OCI-M1 (cell line): ENCODE measurements around the gene C15orf62.

Experiments used
- DNase-seq: peaks from one replicate; lab custom pipeline; 2025; lab: John Stamatoyannopoulos, UW

Gene C15orf62, protein sequence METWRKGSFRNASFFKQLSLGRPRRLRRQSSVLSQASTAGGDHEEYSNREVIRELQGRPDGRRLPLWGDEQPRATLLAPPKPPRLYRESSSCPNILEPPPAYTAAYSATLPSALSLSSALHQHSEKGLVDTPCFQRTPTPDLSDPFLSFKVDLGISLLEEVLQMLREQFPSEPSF

DNA sequence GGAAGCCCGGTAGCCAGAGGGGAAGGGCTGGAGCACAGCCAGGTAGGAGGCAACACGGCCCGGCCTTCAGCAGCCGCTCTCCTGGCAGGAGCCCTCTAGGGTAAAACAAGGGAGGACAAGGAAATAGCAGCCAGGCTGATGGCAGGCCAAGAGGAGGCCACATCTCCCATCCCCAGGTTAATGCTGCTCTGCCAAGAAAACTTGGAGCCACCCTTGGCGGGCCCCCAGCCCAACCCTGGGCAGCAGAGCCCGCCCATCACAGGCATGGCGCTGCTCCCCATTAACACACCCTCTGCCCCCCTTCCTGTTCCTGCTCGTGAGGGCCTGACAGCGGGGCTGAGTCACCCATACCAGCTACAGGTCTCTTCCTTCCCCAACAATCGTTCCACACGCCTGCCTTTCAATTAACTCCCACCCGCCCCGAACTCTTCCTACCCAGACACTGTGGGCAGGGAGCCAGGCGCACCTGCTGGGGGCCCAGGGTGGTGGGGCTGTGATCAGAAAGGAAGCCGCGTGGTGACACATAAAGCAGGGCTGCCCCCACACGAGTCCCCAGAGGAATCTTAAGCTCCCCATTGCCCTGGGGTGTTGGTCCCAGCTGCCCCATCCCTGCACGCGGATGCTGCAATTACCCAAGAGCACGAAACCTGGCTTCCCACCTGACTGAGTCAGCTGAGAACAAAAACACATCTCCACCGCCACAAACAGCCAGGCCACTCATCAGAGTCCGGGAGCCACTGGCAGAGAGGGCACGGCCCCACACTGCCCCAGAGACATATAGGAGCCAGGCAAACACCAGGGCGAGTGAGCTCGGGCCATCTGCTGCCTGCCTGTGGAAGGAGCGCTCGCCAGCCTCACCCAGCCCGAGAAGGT is at the start of gene C15orf62:
C15orf62 (plus strand) TSS at position 707 of the 873 bp plus-strand sequence. CDS start 516 bp downstream, outside the sequence.
- DNase-seq = no peak

DNA sequence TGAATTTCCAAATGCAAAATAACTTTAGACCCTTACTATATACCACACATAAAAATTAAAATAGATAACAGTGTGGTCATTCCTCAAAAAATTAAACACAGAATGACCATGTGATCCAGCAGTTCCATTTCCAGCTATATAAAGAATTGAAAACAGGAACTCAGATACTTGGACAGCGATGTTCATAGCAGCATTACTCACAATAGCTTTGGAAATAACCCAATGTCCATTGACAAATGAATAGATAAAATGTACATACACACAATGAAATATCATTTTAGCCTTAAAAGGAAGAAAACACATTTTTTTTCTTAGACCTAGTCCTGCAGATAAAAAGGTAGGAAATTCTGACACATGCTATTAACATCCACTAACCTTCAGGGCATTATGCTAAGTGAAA is 48.1 kb upstream of the C15orf62 start:
- DNase-seq = no peak

DNA sequence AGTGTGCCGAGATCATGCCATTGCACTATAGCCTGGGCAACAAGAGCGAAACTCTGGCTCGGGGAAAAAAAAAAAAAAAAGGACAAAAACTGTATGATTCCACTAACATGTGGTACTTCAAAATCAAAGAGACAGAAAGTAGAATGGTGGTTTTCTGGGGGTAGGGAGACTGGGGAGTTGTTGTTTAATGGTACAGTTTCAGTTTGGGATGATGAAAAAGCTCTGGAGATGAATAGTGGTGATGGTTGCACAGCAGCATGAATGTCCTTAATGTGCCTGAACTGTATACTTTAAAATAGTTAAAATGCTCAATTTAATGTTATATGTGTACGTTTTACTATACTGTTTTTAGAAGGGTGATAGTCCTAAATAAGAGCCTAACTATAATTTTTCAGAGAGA is 47.4 kb upstream of the C15orf62 start:
- no peak for DNase-seq

DNA sequence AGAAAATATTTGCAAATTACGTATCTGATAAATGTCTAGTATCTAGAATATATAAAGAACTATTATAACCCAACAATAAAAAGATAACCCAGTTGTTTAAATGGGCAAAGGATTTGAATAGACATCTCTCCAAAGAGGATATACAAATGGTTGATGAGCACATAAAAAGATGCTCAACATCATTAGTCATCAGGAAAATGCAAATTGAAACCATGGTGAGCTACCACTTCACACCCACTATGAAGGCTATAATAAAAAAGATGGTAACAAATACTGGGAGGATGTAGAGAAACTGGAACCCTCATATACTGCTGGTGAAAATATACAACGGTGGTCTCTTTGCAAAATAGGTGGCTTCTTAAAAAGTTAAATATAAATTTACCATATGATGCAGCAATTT is 46.8 kb upstream of the C15orf62 start:
- no peak for DNase-seq

DNA sequence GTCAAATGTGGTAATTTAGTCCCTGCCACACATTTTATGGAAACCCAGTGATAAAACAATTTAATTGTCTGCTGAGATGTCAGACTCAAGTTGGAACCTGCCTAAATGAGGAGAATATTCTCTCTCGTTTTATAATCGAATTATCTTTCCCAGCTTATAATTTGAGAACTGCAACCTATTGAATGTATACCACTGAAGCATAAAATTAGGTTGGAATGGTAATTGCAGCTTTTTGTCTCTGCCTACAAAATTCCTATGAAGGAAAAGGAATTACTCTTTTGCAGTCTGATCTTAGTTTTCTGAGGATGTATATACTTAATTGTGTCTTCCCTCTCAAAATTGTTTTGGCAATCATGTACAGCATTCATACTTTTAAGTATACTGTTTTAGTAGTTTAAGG is 45.9 kb upstream of the C15orf62 start:
- DNase-seq = no peak

DNA sequence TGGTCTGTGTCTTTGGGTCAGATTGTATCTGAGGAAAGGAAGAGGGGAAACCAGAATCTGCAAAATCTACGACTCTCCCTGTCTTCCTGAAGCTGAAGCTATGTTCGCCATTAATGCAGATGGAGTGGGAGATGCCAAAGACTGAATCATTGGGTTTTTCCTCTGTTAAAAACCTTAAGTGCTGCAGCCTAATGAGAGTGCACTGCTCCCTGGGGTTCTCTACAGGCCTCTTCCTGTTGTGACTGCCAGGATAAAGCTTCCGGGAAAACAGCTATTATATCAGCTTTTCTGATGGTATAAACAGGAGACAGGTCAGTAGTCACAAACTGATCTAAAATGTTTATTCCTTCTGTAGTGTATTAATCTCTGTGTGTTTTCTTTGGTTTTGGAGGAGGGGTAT is 38.7 kb upstream of the C15orf62 start:
- DNase-seq = no peak

DNA sequence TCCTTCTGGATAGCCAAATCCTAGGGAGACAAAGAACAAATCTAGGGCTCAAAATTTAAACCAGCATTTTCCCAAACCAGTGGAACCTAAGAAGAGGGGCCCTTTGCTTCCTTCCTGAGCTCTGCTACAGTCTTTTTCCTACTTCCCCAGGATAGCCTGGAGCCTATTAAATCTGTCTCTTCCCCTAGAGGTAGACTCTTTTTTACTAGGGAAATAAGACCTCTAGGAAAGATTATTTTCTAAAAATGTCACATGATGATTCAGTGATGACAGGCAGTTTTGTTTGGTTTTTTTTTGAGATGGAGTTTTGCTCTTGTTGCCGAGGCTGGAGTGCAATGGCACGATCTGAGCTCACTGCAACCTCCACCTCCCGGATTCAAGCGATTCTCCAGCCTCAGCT is 33.2 kb upstream of the C15orf62 start:
- no peak for DNase-seq

DNA sequence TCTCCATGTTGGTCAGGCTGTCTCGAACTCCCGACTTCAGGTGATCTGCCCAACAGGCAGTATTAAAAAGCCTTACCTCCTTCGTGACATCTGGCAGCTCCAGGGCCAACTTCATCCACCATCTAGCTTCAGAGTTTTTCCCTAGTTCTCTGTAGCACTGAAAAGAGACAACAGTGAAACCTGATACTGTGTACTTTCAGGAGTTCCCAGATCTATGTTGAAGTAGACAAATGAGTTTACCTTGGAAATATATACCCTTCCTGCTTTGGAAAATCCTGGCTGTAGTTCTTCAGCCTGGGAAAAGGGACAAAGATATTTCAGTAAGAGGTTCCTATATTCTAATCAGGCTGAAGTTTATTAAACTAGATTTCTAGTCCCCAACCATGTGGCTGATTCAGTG is 32.7 kb upstream of the C15orf62 start:
- no peak for DNase-seq

DNA sequence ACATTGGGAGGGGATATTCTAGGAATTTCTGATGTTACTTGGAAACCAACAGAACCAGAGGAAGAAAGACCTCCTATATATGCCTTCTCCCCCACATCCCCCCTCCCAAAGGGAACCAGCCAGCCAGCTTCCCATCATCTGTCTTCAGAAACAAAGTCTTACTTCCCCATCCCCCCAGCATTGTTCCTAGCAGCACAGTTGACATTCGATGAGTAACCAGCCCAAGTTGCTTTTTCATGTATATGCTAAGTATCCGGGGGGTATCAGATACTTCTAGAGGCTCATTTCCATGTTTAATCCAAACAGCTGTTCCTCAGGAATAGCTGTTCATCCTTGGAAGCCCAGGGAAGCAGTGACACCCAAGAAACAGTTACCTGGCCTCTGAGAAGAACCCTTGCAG is 30.7 kb upstream of the C15orf62 start:
- no peak for DNase-seq

DNA sequence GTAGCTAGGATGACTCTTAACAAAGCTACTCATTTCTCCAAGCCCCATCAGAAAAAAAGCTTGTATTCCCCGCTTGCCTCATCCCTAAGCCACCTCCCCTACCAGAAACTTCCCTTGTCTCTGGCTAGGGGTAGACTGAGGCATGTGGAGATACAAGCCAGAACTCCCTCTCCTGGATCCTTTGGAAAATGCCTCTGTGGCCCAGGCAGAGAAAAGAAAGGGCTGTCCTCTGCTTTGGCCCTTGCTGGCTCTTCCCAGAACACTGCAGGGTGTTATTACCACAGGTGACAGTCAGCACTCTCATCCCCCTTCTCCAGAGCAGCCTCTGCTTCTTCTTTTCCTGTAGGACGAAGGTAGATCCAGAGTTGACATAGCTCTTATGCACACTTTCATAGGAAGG is 29.9 kb upstream of the C15orf62 start:
- no peak for DNase-seq

DNA sequence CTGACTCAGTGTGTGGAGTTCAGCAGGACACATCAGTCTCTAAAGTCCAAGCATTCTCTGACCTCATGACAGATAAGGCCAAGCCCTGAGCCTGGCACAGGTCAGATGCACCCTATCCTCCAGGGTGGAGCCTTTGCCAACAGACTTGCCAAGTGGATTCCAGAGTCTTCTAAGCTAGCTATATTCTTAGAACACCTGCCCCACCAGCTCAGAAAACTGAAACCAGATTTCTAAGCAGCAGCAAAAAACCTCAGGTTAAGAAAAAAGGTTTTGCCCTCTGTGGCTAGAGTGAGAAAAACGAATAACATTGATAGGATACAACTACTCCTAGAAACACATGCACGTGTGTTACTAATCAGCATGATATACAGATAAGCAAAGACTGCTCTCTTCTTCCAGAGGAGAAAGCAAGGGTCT is 26.3 kb upstream of the C15orf62 start:
- DNase-seq = peak; percentile 20

DNA sequence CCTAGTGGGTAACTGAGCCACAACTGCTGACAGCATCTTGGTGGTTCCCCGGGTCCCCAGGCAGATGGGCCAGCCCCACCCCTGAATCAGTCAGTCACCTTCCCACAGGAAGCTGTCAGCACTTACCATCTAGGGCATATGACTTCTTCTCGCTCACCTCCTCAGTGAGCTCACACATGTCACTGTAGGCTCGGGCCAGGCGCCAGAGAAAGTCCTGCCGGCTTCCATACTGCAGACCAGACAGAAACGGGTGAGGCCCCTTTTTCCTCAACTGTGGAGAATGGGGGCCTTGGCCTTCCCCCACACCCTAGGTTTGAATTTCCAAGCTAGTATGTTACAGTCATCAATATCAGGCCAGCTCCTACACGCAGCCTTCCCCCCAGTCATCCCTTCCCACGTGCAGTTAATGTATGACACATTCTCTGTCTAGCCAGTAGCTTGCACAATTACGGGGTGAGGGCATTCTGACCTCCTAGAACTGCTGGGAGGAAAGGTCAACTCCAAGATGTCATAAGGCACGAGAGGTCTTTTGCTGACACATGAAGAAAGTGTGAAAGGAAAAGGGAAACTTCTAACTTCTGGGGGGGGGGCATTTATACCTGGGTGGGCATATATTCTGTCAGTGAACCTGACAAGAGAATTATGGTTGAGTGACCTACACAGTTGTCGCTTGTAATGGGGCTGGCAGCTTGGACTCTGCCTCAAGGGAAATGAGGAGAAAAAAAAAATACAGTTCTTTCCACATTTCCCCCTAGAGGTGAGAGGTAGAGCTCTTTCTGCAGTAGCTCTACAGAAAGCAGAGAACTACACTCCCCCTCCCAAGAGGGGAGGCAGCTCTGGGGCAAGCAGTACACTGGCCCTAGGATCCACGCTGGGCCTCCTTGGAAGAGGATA is 25.6 kb upstream of the C15orf62 start:
- peak; percentile 63 for DNase-seq

DNA sequence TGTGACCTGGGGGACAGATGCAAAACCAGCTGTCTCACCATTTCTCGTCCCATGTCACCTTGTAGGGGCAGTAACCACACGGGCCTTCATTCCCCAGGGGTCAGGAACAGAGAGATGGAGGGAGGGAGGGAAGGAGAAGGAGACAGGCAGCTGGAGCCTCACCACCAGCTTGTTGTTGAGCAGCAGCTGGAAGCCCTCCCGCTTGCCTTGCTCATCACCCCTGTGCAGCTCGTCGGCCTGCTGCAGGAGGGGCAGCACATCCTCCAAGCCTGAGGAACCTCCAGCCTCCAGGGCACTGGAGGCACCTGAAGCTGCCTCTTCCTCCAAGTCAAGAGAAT is 25.0 kb upstream of the C15orf62 start:
- no peak for DNase-seq

DNA sequence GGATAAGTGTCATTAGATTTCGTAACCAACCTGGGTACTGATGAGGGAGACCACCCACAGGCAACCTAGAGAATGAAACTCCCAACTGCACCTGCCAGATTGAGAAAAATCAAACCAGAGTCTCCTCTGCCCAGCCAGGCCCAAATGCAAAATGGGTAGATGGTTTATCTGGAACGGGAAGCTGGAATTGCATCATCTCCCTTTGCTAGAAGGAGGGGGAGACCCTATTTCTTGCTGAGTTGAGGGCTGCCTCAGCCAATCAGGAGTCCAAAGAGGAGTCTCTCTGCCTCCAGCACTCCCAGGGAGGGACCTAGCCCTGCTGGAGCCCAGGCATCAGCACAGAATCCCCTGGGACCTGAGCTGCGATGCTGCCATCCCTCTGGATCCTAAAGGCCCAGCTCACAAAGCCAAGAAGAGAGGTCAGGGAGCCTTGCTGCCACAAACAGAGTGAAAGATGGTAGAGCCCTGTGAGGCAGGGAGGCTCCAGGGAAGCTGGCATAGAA is 22.8 kb upstream of the C15orf62 start:
- DNase-seq = peak; percentile 90

DNA sequence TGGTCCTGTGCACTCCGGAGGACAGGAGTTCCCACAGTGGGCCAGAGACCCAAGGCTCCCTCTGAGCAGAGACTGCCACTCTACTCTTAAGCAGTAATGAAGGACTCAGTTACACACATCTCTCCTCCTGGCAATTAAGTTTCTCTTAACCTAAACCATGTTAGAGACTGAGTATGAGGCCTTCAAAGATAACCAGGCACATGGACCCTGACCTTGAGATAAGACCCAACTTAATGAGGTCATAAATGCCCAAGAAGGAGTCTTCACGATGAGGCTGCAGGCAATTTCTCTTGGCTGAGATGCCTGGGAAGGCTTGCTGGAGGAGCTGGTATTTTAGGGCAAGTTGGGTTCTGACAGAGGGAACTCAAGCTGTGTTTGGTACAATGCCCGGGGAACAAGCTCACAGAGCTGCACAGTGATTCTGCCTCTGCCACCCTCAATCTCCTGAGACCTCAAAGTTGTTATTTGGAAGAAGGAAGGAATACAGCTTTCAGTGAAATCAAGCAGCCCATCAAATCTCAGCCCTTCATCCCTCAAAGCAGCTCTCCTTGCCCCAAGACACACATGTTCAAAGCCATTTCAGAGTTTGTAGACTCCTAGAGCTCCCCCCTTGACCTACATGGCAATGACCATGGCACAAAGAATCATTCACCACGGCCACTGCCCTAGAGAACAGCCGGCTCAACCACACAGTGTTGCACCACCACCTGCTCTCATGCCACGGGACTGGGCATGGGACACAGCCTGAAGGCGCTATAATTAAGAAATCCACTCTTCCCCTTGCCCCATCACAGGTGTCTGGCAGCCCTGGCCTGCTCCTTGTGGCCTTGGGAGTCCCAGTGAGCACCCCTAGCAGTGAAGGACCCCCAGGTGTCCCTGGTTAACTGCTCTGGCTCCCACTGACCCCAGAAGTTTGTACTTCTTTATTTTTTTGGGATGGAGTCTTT is 21.8 kb upstream of the C15orf62 start:
- DNase-seq = peak; percentile 57

DNA sequence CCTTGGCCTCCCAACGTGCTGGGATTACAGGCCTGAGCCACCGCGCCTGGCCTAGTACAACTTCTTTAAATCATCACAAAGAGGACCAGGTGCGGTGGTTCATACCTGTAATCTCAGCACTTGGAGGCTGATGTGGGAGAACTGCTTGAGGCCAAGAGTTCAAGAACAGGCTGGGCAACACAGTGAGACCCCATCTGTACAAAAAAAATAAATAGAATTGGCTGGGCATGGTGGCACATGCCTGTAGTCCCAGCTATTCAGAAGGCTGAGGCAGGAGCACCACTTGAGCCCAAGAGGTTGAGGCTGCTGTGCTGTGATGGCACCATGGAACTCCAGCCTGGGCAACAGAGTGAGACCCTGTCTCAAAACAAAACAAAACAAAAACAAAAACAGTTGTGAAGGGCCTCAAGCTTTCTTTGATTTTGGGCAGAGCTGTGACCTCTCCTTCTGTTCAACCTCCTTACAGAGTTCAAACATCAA is 20.6 kb upstream of the C15orf62 start:
- no peak for DNase-seq

DNA sequence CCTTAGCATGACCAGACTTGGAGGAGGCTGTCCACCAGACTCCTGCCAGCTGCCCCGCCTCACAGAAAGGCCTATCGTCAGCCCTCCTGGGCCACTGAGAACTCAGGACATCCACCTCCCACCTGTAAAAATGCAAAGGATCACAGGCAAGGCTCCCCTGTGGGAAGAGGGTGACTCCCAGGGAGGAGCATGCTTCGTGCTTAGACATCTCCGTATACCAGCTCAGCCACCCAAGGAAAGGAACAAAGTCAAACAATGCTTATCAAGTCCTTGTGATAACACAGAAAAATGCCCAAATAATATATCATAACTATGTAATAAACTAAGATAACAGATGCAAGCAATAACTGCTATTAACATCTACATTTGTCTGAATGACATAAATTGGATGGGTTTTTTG is 18.9 kb upstream of the C15orf62 start:
- no peak for DNase-seq

DNA sequence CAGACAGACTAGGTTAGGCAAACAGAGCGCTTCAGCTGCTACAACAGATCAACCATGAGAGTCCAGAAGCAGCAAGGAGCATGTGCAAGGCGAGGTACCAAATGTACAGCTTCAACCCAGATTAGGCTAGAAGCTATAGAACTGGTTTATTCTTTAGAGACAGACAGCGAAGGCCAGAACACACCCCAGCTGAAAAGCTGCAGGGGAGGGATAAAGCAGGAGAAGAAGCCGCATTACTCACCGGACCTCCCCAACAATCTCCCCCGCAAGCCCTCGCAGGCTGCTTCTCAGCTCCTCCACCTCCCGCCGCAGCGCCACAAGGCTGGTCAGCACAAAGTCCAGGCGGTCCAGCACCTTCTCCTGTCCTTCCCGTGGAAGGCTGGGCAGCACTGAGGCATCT is 18.0 kb upstream of the C15orf62 start:
- no peak for DNase-seq

DNA sequence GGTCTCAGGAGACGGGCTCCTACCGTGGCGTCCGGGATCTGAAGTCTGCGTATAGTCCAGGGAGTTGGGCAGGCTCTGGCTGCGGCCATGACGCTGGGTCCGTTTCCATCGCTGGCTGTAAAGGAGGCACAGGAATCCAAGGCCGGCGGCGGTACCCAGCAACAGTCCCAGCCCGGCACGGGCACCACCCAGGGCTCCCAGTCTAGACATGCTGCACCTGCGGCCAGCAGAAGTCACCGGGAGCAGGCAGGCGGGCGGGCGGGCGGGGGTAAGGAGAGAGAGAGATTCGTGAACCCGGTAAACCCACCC is 15.3 kb upstream of the C15orf62 start:
- DNase-seq = no peak

DNA sequence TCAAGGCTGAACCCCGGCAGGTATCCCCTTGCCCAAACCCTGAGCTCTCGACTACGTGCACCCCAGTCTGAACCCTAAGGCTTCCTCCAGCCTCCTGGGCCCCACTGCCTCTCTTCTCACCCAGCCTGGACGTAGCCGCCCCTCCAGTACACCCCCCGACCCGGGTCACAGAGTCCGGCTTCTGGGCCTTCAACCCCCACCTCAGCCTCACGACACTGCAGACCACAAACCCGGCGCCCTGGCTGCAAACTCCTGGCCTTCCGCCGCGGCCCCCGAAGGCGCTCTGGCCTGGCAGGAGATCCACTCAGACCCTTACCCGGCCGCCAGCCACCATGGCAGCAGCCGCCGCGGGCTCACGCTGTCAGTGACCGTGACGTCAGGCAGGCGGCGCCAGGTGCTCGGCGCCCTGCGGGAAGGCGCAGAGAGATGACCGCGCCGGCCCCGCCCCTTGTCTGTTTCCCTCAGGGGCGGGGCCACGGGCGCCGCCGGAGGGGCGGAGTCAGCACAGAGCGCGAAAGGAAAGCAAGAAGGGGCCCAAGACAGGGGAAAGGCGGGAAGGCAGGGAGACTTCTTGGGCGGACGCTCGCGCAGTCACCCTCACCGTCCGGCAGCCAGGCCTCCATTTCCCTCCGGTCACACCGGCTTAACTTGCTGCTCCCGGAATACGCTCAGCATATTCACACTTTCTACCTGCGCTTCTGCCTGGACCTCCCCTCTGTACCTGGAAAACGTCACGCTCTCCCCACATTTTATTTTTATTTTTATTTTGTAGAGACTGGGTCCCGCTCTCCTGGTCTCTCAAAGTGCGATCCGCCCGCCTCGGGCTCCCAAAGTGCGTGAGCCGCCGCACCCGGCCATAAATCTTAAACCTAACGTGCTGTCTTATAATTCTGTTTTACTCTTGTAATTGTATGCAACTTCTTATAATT is 14.6 kb upstream of the C15orf62 start, which contains the start of gene RMDN3:
RMDN3 (minus strand) TSS at position 372 of the 929 bp plus-strand sequence. CDS start 471 bp downstream, outside the sequence.
- DNase-seq = peak; percentile 97
